Tibial nerve (tissue), 3 donors: ENCODE measurements around the gene VSX2.

ENCODE experiments used
- CTCF ChIP-seq, 5 experiments: fragments of 200-600 bp in 3 of 5; fragments of 450-650 bp in 2 of 5; sonication (generic) in 3 of 5; IDR thresholded peaks; one replicate each; pipeline ENCODE4 v1.5.1; 2016 to 2019; ENCODE audit warnings: antibody characterized with exemption in 5 of 5, mild to moderate bottlenecking in 3 of 5, moderate library complexity in 2 of 5
- POLR2A ChIP-seq, 2 donors: fragments of 450-650 bp; IDR thresholded peaks; one replicate each; pipeline ENCODE4 v1.6.1; 2017; ENCODE audit warnings: antibody characterized with exemption in 2 of 2, mild to moderate bottlenecking in 2 of 2, moderate library complexity in 2 of 2

- TF ChIP-seq CTCF (IDR thresholded peaks at IDR 0.05), result no peak
- TF ChIP-seq POLR2A (IDR thresholded peaks at IDR 0.05), result no peak
Measured at GRCh38 chr14:74292061-74292460, 52.8 kb downstream of the VSX2 start.
